K562 (cell line): ENCODE measurements around the gene FBLN2. TPM values are rescaled to one million over a fixed set of nuclear protein-coding genes. Genes with fewer than 3 reads are reported as not detected.
A peak's percentile ranks its signal among the peaks of the same experiment; 100 is the strongest.

Experiments
- ATAC-seq: fragments of 200-7000 bp; cut with Tn5 transposase; 3 replicates; pipeline ENCODE4 v1.9.1; 2020; ENCODE audit warnings: moderate library complexity
- BruUV-seq: library from RNA; stranded (reverse); fragments of 400-500 nt; replicated peaks from 2 replicates; lab custom pipeline; 2021; lab: Mats Ljungman, UMichigan
- CTCF ChIA-PET: fragments of 300-600 bp; formaldehyde crosslinking; extraction: SDS; loops from one replicate; lab custom pipeline; 2021; ENCODE audit warnings: low intra/inter-chr PET ratio; lab: Yijun Ruan, JAX
- POLR2A ChIA-PET: fragments of 300-600, 350-650 bp; sonication (Branson Sonifier 250); formaldehyde crosslinking; extraction: SDS; loops from one replicate; lab custom pipeline; 2021; ENCODE audit warnings: antibody characterized with exemption, inconsistent platforms; lab: Yijun Ruan, JAX
- DNase-seq, 4 experiments: peaks; one replicate each; pipeline versions ENCODE4 v3.0.0 to v3.0.0-alpha.2; 2011 to 2018; ENCODE audit warnings: low spot score in 3 of 4, mixed read lengths in 3 of 4; ENCODE audit errors: extremely low read depth in 1 of 4
- FAIRE-seq: peaks from 2 replicates; lab custom pipeline; 2011; peaks lifted over from hg19 to GRCh38; lab: Jason Lieb, UNC
- H2AFZ ChIP-seq: 2 replicates; pipeline ENCODE4 v1.6.0; 2011; ENCODE audit warnings: low read depth, low read length, control low read depth, inconsistent platforms
- H3K27ac ChIP-seq: fragments of 200-600 bp; 3 replicates; pipeline ENCODE4 v1.8.0; 2011; ENCODE audit warnings: low read depth, mild to moderate bottlenecking, control low read depth, inconsistent platforms, low read length, moderate library complexity, mixed read lengths; ENCODE audit errors: extremely low read depth
- H3K27me3 ChIP-seq, 2 experiments: fragments of 300-600 bp in 1 of 2; 2 replicates in 1 of 2; 3 replicates in 1 of 2; pipeline versions ENCODE4 v1.6.0 to v1.8.0; 2011; ENCODE audit warnings: inconsistent platforms in 2 of 2, low read length in 2 of 2, mild to moderate bottlenecking in 1 of 2, mixed read lengths in 1 of 2, moderate library complexity in 1 of 2; ENCODE audit not compliant: control insufficient read depth in 2 of 2, insufficient read depth in 2 of 2
- H3K36me3 ChIP-seq: fragments of 300-600 bp; 3 replicates; pipeline ENCODE4 v1.8.0; 2011; ENCODE audit warnings: mild to moderate bottlenecking, low read length, inconsistent platforms; ENCODE audit not compliant: control insufficient read depth, insufficient read depth
- H3K4me1 ChIP-seq, 2 experiments: fragments of 200-600 bp in 1 of 2; replicated peaks in 1 of 2; 2 replicates in 1 of 2; 3 replicates in 1 of 2; pipeline versions ENCODE4 v1.5.1 to v1.8.0; 2011; ENCODE audit warnings: inconsistent platforms in 2 of 2, low read length in 2 of 2, mild to moderate bottlenecking in 1 of 2, mixed read lengths in 1 of 2, moderate library complexity in 1 of 2; ENCODE audit not compliant: control insufficient read depth in 2 of 2, insufficient read depth in 2 of 2
- H3K4me2 ChIP-seq: 2 replicates; pipeline ENCODE4 v1.6.1; 2011; ENCODE audit warnings: low read length, control low read depth, inconsistent platforms, mixed read lengths; ENCODE audit not compliant: insufficient read depth
- H3K4me3 ChIP-seq: fragments of 200-600 bp; sonication (generic), shearing (Covaris generic); 2 replicates; pipeline ENCODE4 v1.5.1; 2016; ENCODE audit warnings: control low read depth, inconsistent platforms
- H3K79me2 ChIP-seq: fragments of 200-600 bp; 3 replicates; pipeline ENCODE4 v1.8.0; 2011; ENCODE audit warnings: low read length, inconsistent platforms; ENCODE audit not compliant: control insufficient read depth, insufficient read depth
- H3K9ac ChIP-seq, 2 experiments: 2 replicates each; pipeline versions ENCODE4 v1.6.0 to v1.6.1; 2011; ENCODE audit warnings: low read depth in 2 of 2, low read length in 2 of 2, control low read depth in 1 of 2, inconsistent platforms in 1 of 2, mild to moderate bottlenecking in 1 of 2, mixed read lengths in 1 of 2; ENCODE audit not compliant: insufficient read depth in 1 of 2
- H3K9me1 ChIP-seq: one replicate; pipeline ENCODE4 v1.6.0; 2011; ENCODE audit warnings: inconsistent platforms, mild to moderate bottlenecking, low read length, moderate library complexity; ENCODE audit not compliant: control insufficient read depth, insufficient read depth
- H3K9me3 ChIP-seq: replicated peaks from 2 replicates; pipeline ENCODE4 v1.5.1; 2011; ENCODE audit warnings: low read depth, low read length, inconsistent platforms; ENCODE audit not compliant: control insufficient read depth, insufficient read depth
- H4K20me1 ChIP-seq: replicated peaks from 2 replicates; pipeline ENCODE4 v1.6.1; 2011; ENCODE audit warnings: low read length, inconsistent platforms, mixed read lengths; ENCODE audit not compliant: control insufficient read depth, insufficient read depth
- CREB1 ChIP-seq, 2 experiments: sonication (generic) in 1 of 2; formaldehyde crosslinking in 1 of 2; IDR thresholded peaks; 2 replicates each; pipeline versions ENCODE4 v1.6.1 to v1.8.0; 2012 to 2022; ENCODE audit warnings: inconsistent platforms in 1 of 2, mild to moderate bottlenecking in 1 of 2, missing genetic modification reagents in 1 of 2, moderate library complexity in 1 of 2
- HNRNPK ChIP-seq: fragments of 200-400 bp; formaldehyde crosslinking; IDR thresholded peaks from one replicate; pipeline ENCODE4 v1.6.1; 2018; ENCODE audit warnings: mild to moderate bottlenecking, low read depth, low read length; ENCODE audit not compliant: poor library complexity, severe bottlenecking
- PHB2 ChIP-seq: fragments of 450-650 bp; IDR thresholded peaks from 2 replicates; pipeline ENCODE4 v1.6.1; 2017; ENCODE audit warnings: low read depth
- RBM34 ChIP-seq: fragments of 200-400 bp; formaldehyde crosslinking; IDR thresholded peaks from 2 replicates; pipeline ENCODE4 v1.6.1; 2018; ENCODE audit warnings: low read length, borderline replicate concordance; ENCODE audit not compliant: insufficient read depth
- ZNF197 ChIP-seq: fragments of 200-800 bp; sonication (Bioruptor generic); IDR thresholded peaks from 2 replicates; pipeline ENCODE4 v1.6.1; 2016; ENCODE audit warnings: low read depth, missing genetic modification characterization, missing compliant biosample characterization
- WGBS: fragments of 100-300 bp; shearing (Covaris generic); methylation state at CpG from one replicate; pipeline ENCODE4 v1.1.6; 2016; ENCODE audit warnings: low coverage, mixed read lengths; ENCODE audit not compliant: insufficient coverage; ENCODE audit errors: missing lambda C conversion rate; 5-methylcytosine and 5-hydroxymethylcytosine counted together
- in situ Hi-C: fragments of 300-500 bp; cut with MboI; formaldehyde crosslinking; loops from 4 replicates; pipeline ENCODE4 v1.15.0; 2018; ENCODE audit warnings: inconsistent platforms, mixed read lengths
- intact Hi-C: fragments of 100-400 bp; cut with micrococcal nuclease; formaldehyde crosslinking; loops from 2 replicates; pipeline ENCODE4 v1.14.2; 2022
- polyA plus RNA-seq, 8 experiments: library from polyadenylated mRNA; depleted of rRNA in 4 of 8; stranded (reverse) in 5 of 8; unstranded in 3 of 8; fragments of >200 nt; fragmentation: Nextera tagmentation in 2 of 8; fragmentation: Illumina TruSeq in 1 of 8; extraction: Ambion mirVana in 2 of 8; extraction: Trizol in 1 of 8; gene quantifications; 2 replicates each; pipeline versions ENCODE4 v1.2.1 to v1.2.3, GENCODE V29; 2011 to 2014; ENCODE audit warnings: inconsistent platforms in 1 of 8, missing spikeins in 1 of 8
- total RNA-seq, 7 experiments: library from RNA; depleted of rRNA in 6 of 7; stranded (reverse); fragments of >200 nt in 6 of 7; fragmentation: Illumina TruSeq in 2 of 7; extraction: Trizol in 2 of 7; gene quantifications; 2 replicates each; pipeline versions ENCODE4 v1.2.1 to v1.2.3, GENCODE V29; 2011 to 2021; ENCODE audit warnings: low replicate concordance in 1 of 7
- TF ChIP-seq, protein P1 (sequence below): fragments of 250-450 bp; sonication (Bioruptor Pico); IDR thresholded peaks from 2 replicates; pipeline ENCODE4 v1.8.0; 2021; ENCODE audit warnings: mild to moderate bottlenecking, moderate library complexity

Gene FBLN2
- total and polyA plus RNA-seq, 9 of the 15 experiments (the other 6 are each of a cell fraction or from before 2014, with no cell fraction given): 0.03 to 0.10 (median 0.04) TPM; not detected in 6

DNA sequence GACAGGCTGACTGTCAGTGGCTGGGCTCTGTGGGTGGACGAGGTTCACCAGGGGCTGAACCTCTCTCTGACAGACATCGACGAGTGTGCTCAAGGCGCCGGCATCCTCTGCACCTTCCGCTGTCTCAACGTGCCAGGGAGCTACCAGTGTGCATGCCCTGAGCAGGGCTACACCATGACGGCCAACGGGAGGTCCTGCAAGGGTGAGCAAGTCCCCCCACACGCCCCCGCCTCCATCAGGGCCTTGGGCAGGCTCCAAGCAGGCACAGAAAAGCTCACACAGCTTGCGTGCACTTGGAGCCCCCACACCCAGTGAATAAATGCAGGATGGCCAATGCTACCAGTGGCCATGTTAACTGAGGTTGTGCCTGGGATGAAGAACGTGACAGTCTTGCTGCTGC lies 82.3 kb downstream of the FBLN2 start:
- ChIA-PET CTCF (no interaction called here), POLR2A (interaction anchor here (0.9 to 1.1 kb wide), 2 partner anchors 21 to 57 kb away, joined by 3 read pairs; no protein-coding TSS in a partner anchor)
- 5% methylated on average over 13 of the region's 13 CpGs for WGBS
- in situ Hi-C loops: no loop called here
- BruUV-seq: no TSS peak
- Histone ChIP-seq H3K27ac (no peak overlapping the region), H3K4me1 (peaks cover 0 to 18% of the 10 kb centered on the region in 2 experiments; a peak in 1 of 5 replicates), H3K27me3 (peaks cover 56 to 98% of the 10 kb centered on the region in 2 experiments; a peak in 4 of 5 replicates), H3K4me3 (no peak overlapping the region), H3K4me2 (no peak overlapping the region), H3K36me3 (no peaks in the 10 kb centered on the region), H3K9me1 (no peaks in the 10 kb centered on the region), H3K9me3 (no peaks in the 10 kb centered on the region), H3K79me2 (no peaks in the 10 kb centered on the region), H3K9ac (peak overlapping the region in 1 of 2 experiments; percentile 41; a peak in 1 of 4 replicates), H2AFZ (no peak overlapping the region), H4K20me1 (peaks cover 28% of the 10 kb centered on the region)
- intact Hi-C loops: no loop called here
- ATAC-seq (no peak), FAIRE-seq (no peak), DNase-seq (no peak)
- no peak for TF ChIP-seq CREB1 (IDR thresholded peaks at IDR 0.05)
- TF ChIP-seq CREB1 (CRISPR knock-in tag; IDR thresholded peaks at IDR 0.05): no peak
- TF ChIP-seq RBM34: no peak
- TF ChIP-seq, protein P1, sequence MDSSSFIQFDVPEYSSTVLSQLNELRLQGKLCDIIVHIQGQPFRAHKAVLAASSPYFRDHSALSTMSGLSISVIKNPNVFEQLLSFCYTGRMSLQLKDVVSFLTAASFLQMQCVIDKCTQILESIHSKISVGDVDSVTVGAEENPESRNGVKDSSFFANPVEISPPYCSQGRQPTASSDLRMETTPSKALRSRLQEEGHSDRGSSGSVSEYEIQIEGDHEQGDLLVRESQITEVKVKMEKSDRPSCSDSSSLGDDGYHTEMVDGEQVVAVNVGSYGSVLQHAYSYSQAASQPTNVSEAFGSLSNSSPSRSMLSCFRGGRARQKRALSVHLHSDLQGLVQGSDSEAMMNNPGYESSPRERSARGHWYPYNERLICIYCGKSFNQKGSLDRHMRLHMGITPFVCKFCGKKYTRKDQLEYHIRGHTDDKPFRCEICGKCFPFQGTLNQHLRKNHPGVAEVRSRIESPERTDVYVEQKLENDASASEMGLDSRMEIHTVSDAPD (CRISPR knock-in tag): no peak
- no peak for TF ChIP-seq PHB2
- TF ChIP-seq ZNF197 (CRISPR knock-in tag): no peak
- TF ChIP-seq HNRNPK: no peak
